GM15510 (cell line): ENCODE measurements around the gene CADPS.

Experiments used
- POLR2A ChIP-seq: IDR thresholded peaks from 3 replicates; pipeline ENCODE4 v1.6.1; 2011; ENCODE audit warnings: borderline replicate concordance; ENCODE audit not compliant: insufficient read length; ENCODE audit errors: extremely low read depth

Gene CADPS

DNA sequence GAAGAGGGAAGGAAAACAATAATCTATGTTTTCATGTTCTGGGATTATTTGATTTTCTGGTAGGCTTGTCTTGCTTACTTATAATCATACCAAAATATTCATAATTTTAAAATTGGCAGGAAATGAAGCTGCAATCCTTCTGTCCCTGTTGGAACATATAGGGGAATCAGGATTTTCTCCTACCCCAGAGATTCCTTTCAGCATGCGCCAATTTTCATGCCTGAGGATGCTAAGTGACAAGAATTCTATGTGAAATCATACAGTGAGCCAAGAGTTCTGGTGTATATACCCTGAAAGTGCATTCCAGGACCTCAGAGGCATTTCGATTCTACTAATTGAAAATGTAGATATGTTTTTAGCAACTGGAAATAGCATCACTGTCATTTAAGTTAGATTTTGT is 9.9 kb upstream of the CADPS start:
- no peak for TF ChIP-seq POLR2A

- no peak for TF ChIP-seq POLR2A
Measured at GRCh38 chr3:62884096-62884870, 9.1 kb upstream of the CADPS start.

DNA sequence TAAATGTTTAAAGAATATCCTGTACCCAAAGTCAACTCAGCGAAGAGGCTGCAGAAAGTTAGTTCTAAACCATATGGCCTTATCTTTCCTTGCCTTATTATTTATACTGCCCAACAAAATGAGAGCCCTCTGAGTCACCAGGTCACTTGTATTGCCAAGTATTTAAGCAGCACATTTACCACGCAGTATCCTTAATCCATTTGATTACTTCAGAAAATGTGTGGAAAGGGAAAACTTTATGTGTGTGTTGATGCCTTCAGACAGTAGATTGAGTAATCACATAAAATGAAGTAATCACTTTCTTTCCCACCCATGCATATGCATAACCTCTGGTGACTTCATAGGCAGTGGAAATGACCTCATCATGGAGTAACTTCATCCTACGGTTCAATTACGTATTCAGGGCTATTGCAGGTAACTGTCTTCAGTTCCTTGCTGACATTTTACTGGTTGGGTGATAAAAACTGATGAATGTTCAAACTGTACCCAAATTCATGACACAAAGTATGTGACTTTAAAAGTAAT is 7.5 kb upstream of the CADPS start:
- TF ChIP-seq POLR2A = no peak

- no peak for TF ChIP-seq POLR2A
Measured at GRCh38 chr3:62876064-62876463, 848 bp upstream of the CADPS start.

DNA sequence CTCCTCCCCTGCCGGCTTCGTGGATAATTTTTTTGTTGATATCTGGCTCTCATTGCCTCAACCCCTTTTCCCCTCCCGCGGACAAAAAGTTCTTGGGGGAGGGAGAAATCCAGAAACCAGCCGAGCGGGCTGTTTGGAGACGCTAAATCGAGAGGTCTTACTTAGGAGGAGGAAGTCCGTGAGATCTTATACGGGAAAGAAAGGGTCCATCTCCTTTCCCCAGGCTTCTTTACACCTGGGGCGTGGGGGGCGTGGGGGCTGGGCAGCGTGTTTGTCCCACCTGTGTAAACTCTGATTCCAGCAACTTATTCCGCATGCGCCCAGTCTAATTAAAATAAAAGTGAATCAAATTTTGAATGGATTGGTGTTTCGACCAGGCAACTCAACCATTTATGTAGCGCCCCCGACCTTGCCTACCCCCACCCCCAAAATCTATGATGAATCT is 364 bp upstream of the CADPS start:
- no peak for TF ChIP-seq POLR2A

GRCh38 chr3:62873761-62874710 is 1.2 kb downstream of the CADPS start:
- TF ChIP-seq POLR2A = no peak

DNA sequence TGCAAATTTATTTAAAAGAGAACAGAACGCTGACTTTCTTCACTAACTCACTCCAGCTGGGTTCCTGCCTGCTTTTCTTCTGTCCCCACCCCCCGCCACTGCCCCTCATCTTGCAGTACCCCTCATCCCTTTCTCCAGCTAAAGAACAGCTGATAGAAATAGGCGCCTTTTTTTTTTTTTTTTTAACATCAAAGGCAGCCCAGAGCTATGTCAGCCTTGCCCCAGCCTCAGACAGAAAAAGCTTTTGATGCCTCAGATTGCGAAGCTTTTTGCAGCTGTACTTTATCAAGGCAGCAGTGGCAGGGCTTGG is 1.8 kb downstream of the CADPS start:
- no peak for TF ChIP-seq POLR2A

- no peak for TF ChIP-seq POLR2A
Measured at GRCh38 chr3:62872318-62872717, 2.9 kb downstream of the CADPS start.

GRCh38 chr3:62870321-62870720 is 4.9 kb downstream of the CADPS start:
- TF ChIP-seq POLR2A = no peak

- TF ChIP-seq POLR2A = no peak
Measured at GRCh38 chr3:62863648-62864047, 11.6 kb downstream of the CADPS start.

DNA sequence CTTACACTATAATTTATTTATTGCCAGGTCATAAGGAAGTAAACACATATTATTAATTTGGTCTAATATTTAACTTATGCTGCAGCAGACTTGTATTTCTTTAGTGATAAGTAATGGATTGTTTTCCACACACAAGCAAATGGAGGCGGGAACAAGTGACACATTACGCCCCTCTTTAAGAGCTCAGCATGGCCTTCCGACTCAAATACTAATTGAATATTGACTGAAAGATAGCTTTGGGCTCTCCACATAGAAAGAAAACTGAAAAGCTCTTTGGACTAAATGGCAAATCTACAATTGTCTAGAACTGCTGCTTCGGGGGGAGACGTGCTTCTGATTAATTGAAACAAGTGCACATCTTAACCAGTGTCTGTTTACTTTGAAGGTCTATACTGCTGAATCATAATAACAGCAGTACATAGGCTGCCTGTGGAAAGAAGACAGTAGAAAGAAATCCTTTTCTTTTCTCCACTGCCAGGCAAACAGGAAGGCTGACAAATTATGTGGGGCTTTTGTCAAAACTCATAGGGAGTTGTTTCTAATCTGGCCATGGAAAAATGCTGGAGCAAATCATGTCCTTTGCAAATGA is 15.9 kb downstream of the CADPS start:
- no peak for TF ChIP-seq POLR2A

- TF ChIP-seq POLR2A = no peak
Measured at GRCh38 chr3:62845996-62846395, 29.2 kb downstream of the CADPS start.

DNA sequence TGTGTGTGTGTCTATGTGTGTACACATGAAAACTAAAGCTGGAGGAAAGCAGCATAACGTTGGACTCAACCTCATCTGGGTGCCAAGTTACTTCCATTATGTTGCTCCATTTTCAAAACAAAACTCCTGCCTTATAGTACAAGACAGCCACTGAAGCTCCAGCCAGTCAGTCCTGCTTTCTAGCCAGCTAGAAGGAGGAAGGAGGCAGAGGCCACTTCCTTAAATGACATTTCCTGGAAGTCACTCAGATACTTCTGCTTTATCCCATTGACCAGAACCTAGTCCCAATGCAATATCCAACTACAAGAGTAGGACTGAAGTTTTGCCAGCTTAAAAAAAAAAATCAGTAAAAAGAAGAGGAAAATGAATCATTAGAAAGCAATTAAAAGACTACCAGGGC is 31.7 kb downstream of the CADPS start:
- TF ChIP-seq POLR2A = no peak

- no peak for TF ChIP-seq POLR2A
Measured at GRCh38 chr3:62839748-62840147, 35.5 kb downstream of the CADPS start.

DNA sequence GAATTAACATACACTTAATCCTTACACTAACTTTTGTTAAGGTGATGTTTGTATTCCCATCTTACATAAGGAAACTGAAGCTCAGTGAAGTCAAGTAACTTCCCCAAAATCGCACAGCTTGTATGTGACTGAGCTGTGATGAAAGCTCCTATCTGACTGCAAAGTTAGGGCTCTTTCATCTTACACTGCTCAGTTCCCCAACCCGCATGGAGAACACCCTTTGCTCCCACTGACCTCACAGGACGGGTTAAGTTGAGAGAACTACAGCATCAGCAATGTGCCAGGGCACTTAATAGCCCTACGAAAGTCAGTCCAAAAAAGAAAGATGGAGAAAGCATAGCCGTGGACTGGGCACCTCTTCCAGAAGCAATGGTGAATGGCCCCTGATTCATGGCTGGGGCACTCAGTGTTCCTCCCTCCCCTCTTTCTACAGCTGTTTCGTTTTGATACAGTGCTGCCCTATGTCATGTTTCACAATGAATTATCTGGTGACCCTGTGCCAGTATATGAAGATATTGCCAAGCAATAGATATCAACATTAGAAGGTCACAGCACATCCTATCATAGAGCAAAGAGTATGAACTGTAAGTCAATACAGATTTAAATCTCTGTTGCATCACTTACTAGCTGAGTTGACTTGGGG is 38.0 kb downstream of the CADPS start:
- TF ChIP-seq POLR2A = no peak
